Measurements from ENCODE around the gene PLXNA4.

DNA sequence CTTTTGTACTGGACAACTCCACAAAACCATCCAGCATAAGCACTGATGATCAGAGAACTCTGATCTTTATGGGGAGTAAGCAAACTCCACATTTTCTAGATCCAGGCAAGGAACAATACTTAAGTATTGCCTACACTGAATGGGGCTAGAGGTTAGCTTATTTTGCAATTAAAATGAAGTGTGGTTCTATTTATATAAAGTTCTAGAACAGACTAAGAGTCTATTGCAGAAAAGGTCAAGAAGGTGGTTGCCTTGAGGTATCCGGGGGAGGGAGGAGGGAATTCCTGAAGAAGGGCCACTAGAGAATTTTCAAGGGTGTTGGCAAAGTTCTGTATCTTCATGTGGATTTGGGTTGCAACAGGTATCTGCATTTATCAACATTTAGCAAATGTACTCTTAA is 477.9 kb downstream of the PLXNA4 start:
- TF ChIP-seq, protein P1, sequence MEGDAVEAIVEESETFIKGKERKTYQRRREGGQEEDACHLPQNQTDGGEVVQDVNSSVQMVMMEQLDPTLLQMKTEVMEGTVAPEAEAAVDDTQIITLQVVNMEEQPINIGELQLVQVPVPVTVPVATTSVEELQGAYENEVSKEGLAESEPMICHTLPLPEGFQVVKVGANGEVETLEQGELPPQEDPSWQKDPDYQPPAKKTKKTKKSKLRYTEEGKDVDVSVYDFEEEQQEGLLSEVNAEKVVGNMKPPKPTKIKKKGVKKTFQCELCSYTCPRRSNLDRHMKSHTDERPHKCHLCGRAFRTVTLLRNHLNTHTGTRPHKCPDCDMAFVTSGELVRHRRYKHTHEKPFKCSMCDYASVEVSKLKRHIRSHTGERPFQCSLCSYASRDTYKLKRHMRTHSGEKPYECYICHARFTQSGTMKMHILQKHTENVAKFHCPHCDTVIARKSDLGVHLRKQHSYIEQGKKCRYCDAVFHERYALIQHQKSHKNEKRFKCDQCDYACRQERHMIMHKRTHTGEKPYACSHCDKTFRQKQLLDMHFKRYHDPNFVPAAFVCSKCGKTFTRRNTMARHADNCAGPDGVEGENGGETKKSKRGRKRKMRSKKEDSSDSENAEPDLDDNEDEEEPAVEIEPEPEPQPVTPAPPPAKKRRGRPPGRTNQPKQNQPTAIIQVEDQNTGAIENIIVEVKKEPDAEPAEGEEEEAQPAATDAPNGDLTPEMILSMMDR (IDR thresholded peaks at IDR 0.05 in 8 of 11, conservative IDR thresholded peaks at IDR 0.05 in 3 of 11), result no peak
- no peak for TF ChIP-seq POLR2A (IDR thresholded peaks at IDR 0.05)
